NCI-H2107 (cell line): ENCODE results near the gene N4BP2.

ENCODE experiments used
- DNase-seq: peaks from one replicate; lab custom pipeline; 2025; lab: John Stamatoyannopoulos, UW

N4BP2 gene

DNA sequence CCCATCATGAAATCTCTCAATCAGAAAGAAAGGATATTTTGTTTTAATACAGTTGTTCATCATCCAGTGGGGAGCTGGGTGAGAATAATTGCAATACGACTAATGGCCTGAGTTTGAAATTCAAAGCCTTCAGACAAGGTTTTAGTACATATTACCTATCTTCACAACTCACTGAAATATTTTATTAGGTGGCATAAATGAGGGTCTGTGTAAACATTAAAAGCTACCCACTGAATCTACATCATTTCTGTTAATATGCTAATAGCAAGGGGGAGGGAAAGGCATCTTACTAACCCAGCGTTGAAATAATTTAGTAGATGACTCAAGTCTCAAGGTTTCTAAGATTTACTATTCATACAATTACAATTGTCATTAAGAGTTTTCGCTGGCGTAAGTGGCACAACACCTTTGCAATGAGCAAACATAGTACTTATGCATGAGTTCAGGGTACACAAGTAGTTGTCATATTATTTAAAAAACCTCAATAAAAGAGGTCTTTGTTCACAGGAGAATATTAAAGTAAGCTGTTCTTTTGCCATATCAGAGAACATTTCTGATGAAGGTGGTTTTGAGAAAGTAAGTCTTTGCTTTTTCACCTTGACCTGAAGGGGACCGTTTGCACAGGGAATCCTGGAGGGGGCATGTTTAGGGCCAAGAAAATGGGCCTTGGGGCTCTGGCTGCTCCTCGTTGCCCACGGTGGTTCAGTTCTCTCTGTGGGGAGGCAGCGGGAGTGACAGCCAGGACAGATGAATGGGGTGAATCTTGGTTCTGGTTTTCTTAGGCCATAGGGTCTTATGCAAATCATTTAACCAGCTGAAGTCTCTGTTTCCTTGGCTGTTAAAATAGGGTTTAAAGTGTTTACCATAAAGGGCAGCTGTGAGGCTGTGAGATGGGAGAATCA, 135.7 kb downstream of the N4BP2 start:
- DNase-seq, result no peak

DNA sequence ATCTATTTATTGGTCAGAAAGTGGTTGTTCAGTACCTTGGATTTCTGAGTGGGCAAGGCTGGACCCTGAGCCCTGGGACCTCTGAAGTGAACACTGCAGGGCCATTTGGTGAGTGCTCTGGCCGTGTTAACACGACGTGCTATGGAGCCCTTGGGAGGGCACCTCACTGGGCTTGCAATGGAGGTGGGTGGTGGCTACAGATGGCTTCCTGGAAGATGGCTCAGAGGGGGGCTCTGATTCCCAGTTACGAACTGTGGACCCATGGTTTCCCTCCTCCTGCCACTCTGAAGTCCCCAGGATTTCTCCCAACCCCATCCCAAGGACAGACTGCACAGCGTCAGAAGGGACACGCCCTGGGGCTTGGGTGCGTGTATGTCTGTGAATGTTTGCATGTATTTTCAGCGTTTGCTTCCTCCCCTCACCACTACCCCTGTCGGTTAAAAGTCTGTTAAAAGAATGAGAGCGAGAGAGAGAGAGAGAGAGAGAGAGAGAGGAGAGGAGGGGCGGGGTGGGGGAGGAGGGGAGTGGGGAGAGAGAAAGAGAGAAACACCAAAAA, 136.4 kb downstream of the N4BP2 start:
- no peak for DNase-seq

GRCh38 chr4:40193578-40193977, 136.9 kb downstream of the N4BP2 start:
- DNase-seq, result no peak

DNA sequence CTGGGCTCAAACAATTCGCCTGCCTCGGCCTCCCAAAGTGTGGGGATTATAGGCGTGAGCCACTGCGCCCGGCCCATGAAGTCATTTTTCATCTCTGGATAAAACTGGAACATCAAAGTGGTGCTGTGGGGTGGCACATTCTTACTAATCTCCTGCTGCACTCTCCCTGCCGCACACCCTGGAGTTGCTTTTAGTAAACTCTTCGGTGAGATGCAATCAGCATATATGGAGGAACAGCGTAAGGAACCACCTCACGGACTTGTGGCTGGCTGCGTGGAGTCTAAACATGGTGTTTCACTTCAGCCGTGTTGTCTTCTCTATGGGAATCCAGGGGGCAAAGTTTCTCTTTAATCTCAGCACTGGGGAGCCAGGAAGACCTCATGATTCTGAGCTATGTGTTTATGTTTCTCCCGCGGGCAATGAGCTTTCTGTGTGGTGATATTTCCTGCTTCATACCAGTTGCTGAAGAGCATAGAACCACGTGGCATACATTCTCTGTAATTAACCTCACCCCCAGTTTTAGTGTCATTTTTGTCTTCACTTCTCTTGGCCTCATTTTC, 138.0 kb downstream of the N4BP2 start:
- DNase-seq, result no peak

DNA sequence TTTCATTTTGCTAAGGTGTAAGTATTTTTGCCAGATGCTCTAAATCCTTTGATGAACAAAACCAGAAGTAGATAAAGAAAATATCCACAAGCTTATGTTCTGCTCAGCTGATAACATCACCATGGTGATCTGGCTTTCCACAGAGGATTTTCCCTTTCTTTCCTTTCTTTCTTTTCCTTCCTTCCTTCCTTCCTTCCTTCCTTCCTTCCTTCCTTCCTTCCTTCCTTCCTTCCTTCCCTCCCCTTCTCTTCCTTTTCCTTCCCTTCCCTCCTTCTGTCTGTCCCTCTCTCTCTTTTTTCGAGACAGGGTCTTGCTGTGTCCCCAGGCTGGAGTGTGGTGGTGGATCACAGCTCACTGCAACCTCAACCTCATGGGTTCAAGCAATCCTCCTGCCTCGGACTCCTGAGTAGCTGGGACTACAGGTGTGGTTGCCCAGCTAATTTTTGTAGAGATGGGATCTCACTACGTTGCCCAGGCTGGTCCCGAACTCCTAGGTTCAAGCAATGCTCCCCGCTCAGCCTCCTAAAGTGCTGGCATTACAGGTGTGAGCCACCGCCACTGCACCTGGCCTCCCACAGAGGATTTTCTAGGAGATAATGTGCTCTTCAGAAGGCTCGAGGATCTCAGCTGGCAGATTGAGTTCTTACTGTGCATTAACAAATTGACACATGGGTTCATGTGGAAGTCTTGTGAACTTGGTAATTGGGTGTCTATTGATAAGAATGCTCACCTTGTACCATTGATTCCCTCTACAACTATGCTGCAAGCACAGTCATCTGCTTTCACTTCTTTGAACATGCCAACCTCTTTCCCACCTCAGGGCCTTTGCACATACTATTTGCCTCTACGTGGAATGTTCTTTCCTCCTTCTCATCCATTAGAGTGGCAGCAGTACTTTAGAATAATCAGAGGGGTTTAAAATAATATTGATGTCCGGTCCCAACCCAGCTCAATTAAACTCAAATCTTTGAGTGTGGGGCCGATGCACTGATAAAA, 138.8 kb downstream of the N4BP2 start:
- DNase-seq, result no peak

GRCh38 chr4:40196272-40196671, 139.6 kb downstream of the N4BP2 start:
- DNase-seq, result no peak

DNA sequence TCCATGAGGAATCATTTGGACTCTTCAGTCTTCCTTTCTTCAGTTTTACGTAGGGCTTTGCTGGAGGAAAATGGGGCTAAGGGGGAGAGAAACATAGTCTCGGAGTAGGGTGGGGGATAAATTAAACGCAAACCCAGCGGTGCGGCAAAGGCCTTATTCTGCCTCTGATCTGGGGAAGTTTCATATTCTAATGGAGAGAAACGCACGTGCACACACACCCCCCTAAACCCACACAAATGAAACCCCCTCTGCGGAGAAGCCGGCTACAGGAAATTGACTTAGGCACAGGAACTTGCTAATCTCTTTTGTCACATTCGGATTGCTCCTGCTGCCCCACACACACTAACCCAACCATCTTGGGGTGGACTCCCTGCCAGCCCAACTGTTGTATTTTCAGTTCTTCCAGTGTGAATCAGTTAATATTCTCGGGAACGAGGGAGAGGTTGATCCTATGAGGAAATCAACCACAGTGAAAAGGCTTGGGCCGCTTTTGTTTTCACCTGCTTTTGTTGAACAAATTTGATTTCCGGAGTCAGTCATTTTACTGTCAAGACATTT, 140.2 kb downstream of the N4BP2 start, which contains the start of gene RHOH:
Gene RHOH, plus strand, starts transcription at position 308 of the 558 bp plus-strand sequence. CDS start 46,356 bp downstream, outside the sequence.
- DNase-seq, result no peak

GRCh38 chr4:40197879-40198689, 141.4 kb downstream of the N4BP2 start:
- no peak for DNase-seq

DNA sequence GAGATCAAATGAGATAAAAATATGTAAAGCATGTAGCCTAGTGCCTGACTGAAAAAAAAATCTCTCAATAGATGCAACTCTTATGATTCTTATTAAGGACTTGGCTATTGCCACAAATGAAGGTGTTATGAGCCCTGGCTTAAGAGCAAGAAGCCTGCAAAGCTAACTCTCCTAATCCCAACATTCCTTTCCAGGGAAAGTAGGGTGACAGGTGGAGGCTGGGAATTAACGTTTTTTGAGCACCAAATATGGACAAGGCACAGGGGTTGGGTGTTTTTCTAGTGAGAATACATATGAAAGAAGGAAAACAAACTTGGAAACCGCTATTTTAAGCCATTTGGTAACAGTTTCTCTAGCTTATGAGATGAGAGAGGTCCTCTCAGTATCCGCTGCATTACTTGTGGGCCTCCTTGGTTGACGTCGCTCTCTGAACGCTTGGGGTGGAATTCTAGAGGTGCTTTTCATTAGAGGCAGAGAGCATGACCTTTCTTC, 142.6 kb downstream of the N4BP2 start:
- DNase-seq, result no peak

DNA sequence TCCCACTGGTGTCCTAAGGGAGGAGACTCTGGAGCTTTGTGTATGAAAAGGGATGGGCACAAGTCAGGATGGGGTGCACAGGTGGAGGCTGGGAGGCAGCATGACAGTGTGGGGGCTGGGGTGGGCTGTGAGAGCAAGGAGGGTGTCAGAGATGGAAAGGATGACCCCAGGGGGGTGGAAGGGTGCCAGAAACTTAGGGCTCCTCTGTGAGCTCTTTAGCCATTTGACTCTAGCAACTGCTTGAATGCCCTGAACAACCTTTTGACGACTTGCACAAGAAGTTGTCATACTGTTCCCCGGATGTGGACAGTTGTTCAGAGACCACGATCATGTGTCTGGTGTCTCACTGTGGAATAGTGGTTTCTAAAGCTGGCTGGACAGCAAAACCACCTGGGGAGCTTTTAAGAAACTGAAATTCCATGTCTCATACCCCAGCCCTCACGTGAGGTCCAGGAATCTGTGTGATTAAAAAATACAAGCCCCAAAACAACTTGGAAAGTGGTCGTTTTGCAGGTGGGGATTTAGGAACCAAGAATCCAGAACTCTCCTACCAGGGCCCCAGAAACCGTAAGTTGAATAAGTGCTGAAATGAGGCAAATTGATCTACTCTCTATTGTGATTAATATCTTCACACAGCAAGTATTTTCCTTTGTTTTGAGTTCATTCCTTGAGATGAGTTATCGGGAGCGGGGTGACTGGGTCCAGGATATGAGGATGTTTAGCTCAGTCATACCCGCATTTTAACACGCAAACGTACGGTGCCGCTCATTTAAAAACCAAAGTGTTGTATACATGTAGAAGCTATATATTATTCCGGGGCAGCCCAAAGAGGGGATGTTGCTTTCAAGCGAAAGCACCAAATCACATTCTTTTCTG, 143.6 kb downstream of the N4BP2 start:
- no peak for DNase-seq

- DNase-seq, result no peak
Measured at GRCh38 chr4:40200875-40201801, 144.5 kb downstream of the N4BP2 start.

DNA sequence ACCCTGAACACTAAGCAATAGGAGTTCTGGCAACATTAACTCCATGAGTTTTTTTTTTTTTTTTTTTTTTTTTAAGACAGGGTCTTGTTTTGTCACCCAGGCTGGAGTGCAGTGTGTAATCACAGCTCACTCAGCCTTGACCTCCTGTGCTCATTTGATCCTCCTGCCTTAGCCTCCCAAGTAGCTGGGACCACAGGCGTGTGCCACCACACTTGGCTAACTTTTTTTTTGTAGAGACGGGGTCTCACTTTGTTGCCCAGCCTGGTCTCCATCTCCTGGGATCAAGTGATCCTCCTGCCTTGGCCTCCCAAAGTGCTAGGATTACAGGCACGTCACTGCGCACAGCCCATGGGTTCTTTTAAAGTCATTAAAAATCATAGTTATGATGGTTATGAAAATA, 145.2 kb downstream of the N4BP2 start:
- no peak for DNase-seq

DNA sequence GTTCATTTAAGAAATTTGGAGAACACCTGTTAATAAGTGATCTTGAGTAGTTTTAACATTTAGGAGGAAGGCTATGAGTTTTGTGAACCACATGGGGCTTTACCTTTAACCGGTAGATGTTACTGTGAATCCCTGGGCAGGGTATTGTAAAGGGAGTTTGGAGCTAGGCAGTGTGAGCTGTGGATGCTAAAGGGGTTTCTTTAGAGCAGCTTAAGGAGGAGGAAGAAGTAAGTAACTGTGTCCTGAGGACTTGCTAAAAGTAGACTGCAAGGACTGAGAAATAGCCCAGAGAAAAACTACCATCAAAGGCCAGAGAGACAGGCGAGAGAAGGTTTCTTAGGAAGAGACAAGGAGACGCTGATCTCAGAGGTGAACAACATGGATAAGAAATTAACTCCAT, 145.8 kb downstream of the N4BP2 start:
- no peak for DNase-seq

DNA sequence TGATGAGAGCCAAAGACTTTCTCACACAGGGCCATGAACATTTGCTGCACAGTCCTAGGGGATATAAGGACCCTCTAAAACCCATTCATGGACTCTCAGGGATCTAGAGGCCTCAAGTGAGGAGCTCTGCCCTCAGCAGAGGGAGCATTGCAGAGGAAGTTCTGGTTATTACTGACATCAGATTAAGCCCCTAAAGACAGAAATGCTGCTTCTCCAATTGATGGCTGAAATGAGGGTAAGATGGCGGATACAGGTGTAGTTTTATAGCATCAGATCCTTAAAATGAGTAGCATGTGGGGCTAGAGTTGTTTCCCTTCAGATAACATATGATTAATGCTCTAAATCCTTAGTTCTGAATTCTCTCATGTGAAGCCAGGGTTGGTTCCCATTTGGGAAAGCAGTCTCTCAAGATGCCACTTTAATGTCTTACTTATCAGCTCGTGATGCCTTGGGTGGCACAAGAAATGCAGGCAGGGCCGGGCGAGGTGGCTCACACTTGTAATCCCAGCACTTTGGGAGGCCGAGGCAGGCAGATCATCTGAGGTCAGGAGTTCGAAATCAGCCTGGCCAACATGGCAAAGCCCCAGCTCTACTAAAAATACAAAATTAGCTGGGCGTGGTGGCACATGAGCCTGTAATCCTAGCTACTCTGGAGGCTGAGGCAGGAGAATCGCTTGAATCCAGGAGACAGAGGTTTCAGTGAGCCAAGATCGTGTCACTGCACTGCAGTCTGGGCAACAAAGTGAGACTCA, 148.0 kb downstream of the N4BP2 start:
- no peak for DNase-seq

DNA sequence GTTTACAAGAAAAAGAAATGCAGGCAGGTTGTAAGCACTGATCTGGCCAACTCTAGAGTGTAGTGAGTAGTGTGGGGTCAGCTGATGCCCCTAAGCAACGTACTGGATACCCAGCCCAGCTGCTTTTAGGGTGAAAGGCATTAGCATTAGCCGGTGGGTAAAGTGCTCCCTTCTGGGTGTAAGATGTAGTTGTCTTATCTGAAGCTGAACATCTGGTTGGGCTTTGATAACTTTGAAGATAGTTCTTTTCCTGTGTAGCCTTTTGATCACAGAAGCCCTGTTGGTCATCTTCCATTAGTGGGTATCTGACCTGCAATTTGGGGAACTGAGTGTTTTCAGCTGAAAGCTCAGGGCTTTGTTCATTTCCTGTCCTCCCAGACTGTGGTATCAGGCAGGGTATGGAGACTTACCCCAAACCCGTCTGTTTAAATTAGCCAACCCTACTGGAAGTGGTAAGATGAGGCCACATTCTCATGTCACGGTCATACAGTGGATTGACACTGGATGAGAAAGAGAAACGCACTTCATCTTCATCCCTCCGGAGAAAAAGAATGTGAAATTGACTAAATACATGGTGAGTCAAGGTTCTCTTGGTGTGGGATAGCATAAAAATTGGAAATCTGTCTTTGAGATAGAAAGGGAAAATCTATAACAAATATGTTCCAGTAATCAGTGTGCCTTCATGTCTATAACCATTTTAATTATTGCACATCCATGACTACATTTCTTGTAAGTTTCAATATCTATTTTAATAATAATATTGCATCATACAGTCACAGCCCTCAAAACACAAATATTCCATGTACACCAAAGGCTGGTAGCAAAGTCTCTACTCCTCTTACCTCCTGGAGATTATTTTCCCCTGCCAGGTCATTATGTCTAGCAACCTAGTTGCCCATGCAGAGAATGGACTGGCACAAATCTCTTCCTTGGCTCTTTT, 148.9 kb downstream of the N4BP2 start:
- no peak for DNase-seq

GRCh38 chr4:40206426-40206825, 149.8 kb downstream of the N4BP2 start:
- no peak for DNase-seq
